Neural cell (in vitro differentiated cells): ENCODE measurements around the gene TENT4A.

ENCODE experiments used
- CTCF ChIP-seq: fragments of 450-650 bp; IDR thresholded peaks from 2 replicates; pipeline ENCODE4 v1.5.1; 2014; ENCODE audit warnings: antibody characterized with exemption, mild to moderate bottlenecking, moderate library complexity; ENCODE audit not compliant: poor library complexity, severe bottlenecking
- EZH2 ChIP-seq: fragments of 200-600, 300-800 bp; shearing (Covaris generic), sonication (generic); IDR thresholded peaks from 2 replicates; pipeline ENCODE4 v1.6.1; 2014; ENCODE audit warnings: antibody characterized with exemption, low read length, borderline replicate concordance, mild to moderate bottlenecking; ENCODE audit not compliant: insufficient read depth, poor library complexity, severe bottlenecking
- TAF1 ChIP-seq: IDR thresholded peaks from 2 replicates; pipeline ENCODE4 v1.6.1; 2012; ENCODE audit warnings: low read depth

- TF ChIP-seq EZH2 (no peak), CTCF (no peak), TAF1 (no peak)
These were observed 12.4 kb upstream of the TENT4A start for GRCh38 chr5:6700685-6701355.
